Measurements from ENCODE around the gene SRRM2. TPM values are rescaled to one million over a fixed set of nuclear protein-coding genes. Genes with fewer than 3 reads are reported as not detected.

SRRM2 gene
- total RNA-seq, 3 donors from 2014 or later, result 537 to 551 (median 548) TPM

GRCh38 chr16:2710711-2711231, 41.7 kb upstream of the SRRM2 start:
- Mint-ChIP-seq H3K4me1 (ENCODE audit: low read depth) (peaks cover 5% of the 10 kb centered on the region), H3K27me3 (ENCODE audit: low read depth) (no peaks in the 10 kb centered on the region), H3K4me3 (no peak overlapping the region), H3K36me3 (ENCODE audit: insufficient read depth) (peaks cover 2% of the 10 kb centered on the region), H3K9me3 (no peaks in the 10 kb centered on the region)
- ATAC-seq (no peak), DNase-seq (no peak)

- Mint-ChIP-seq H3K27me3 (ENCODE audit: low read depth) (no peaks in the 10 kb centered on the region), H3K4me3 (no peak overlapping the region), H3K36me3 (ENCODE audit: insufficient read depth) (peaks cover 2% of the 10 kb centered on the region), H3K9me3 (no peaks in the 10 kb centered on the region), H3K4me1 (ENCODE audit: low read depth) (peaks cover 7% of the 10 kb centered on the region)
- DNase-seq (no peak), ATAC-seq (no peak)
Measured at GRCh38 chr16:2711370-2712062, 40.9 kb upstream of the SRRM2 start.

DNA sequence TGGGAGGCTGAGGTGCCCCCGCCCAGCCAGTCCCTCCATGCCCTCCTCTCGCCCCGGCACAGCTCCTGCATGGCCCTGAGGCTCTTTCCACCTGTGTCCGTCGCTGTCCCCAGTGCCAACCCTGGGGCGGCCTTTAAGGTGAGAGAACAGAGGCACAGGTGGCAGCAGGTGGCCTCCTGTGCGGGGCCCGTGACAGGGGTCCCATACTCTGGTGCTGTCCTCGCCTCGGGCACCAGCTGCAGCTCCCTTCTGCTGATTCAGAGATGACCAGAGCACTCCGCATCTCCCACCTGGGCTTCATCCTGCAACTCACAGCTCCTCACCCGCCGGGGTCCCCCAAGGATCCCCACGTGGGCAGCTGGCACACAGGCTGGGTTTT, 40.4 kb upstream of the SRRM2 start:
- no peaks in the 10 kb centered on the region for H3K27me3 Mint-ChIP-seq (ENCODE audit: low read depth)
- DNase-seq (no peak), ATAC-seq (no peak)
- H3K9me3 Mint-ChIP-seq, result no peaks in the 10 kb centered on the region
- peaks cover 2% of the 10 kb centered on the region for H3K36me3 Mint-ChIP-seq (ENCODE audit: insufficient read depth)
- no peak overlapping the region for H3K4me3 Mint-ChIP-seq
- H3K4me1 Mint-ChIP-seq (ENCODE audit: low read depth), result peaks cover 7% of the 10 kb centered on the region

GRCh38 chr16:2712546-2712945, 39.9 kb upstream of the SRRM2 start:
- Mint-ChIP-seq H3K4me1 (ENCODE audit: low read depth) (peaks cover 7% of the 10 kb centered on the region), H3K27me3 (ENCODE audit: low read depth) (no peaks in the 10 kb centered on the region), H3K9me3 (no peaks in the 10 kb centered on the region), H3K4me3 (no peak overlapping the region), H3K36me3 (ENCODE audit: insufficient read depth) (peaks cover 2% of the 10 kb centered on the region)
- ATAC-seq, result no peak
- no peak for DNase-seq

DNA sequence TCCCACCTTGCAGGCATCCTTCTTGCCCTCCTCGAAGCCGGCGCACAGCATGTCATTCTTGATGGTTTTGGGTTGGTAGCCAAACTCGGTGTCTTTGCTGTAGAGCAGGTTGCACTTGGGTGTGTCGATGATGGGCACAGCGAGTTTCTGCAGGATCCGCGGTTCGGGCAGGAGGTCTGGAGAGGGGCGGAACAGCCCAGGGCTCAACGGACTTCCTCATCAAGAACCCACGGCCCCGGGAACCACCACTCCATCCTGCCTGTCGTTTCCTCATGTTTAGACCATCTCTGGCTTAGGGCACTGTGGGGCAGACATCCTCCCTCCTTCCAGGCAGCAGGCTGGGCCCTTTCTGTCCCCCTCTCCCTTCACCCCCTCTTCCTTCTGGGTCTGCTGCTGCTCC, 38.9 kb upstream of the SRRM2 start:
- no peak for DNase-seq
- Mint-ChIP-seq H3K9me3 (no peaks in the 10 kb centered on the region), H3K27me3 (ENCODE audit: low read depth) (no peaks in the 10 kb centered on the region), H3K36me3 (ENCODE audit: insufficient read depth) (no peaks in the 10 kb centered on the region), H3K4me1 (ENCODE audit: low read depth) (peaks cover 7% of the 10 kb centered on the region), H3K4me3 (no peak overlapping the region)
- no peak for ATAC-seq

GRCh38 chr16:2713985-2714774, 38.3 kb upstream of the SRRM2 start:
- peaks cover 7% of the 10 kb centered on the region for H3K4me1 Mint-ChIP-seq (ENCODE audit: low read depth)
- ATAC-seq (no peak), DNase-seq (no peak)
- no peaks in the 10 kb centered on the region for H3K36me3 Mint-ChIP-seq (ENCODE audit: insufficient read depth)
- H3K27me3 Mint-ChIP-seq (ENCODE audit: low read depth), result no peaks in the 10 kb centered on the region
- no peak overlapping the region for H3K4me3 Mint-ChIP-seq
- H3K9me3 Mint-ChIP-seq, result no peaks in the 10 kb centered on the region

DNA sequence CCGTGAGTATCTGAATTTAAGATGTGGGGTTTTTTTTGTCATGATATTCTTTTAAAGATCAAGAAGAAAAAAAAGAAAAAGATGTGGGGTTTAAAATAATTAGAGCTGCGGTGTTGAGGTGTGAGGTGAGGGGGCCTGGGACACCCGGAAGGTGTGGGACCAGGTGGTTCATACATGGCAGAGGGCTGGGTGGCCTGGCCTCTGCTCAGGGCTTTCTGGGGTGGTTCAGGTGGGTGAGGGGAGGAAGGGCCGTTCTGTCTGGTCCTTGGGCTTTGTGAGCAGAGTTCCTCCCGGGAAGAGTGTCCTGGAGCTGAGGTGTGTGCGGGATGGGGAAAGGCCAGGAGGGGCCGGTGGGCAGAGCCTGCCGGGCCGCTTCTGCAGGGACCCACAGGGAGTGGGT, 37.4 kb upstream of the SRRM2 start:
- H3K9me3 Mint-ChIP-seq, result no peaks in the 10 kb centered on the region
- no peaks in the 10 kb centered on the region for H3K36me3 Mint-ChIP-seq (ENCODE audit: insufficient read depth)
- H3K4me3 Mint-ChIP-seq, result no peak overlapping the region
- H3K27me3 Mint-ChIP-seq (ENCODE audit: low read depth), result no peaks in the 10 kb centered on the region
- H3K4me1 Mint-ChIP-seq (ENCODE audit: low read depth), result peaks cover 7% of the 10 kb centered on the region
- ATAC-seq (no peak), DNase-seq (no peak)

DNA sequence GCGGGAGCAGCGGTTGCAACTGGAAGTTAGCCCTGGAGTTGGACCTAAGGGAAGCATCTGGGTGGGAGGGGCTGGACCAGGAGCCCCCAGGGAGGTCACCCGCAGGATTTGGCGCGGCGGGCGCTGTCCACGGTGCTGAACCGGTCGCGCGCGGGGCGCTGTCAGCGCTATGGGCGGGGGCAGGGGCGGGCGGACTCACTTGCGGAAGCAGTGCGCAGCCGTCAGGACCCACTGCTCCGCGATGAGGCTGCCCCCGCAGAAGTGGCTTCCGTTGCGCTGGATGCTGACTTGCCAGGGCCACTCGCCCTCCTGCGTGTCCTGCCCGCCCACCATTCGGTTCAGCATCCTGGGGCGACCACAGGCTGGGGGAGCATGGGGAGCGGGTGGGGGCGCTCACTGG, 36.9 kb upstream of the SRRM2 start:
- H3K4me3 Mint-ChIP-seq, result no peak overlapping the region
- ATAC-seq, result peak; percentile 89 to 92
- H3K4me1 Mint-ChIP-seq (ENCODE audit: low read depth), result peaks cover 7% of the 10 kb centered on the region
- no peaks in the 10 kb centered on the region for H3K9me3 Mint-ChIP-seq
- peak; percentile 79 for DNase-seq
- H3K27me3 Mint-ChIP-seq (ENCODE audit: low read depth), result no peaks in the 10 kb centered on the region
- H3K36me3 Mint-ChIP-seq (ENCODE audit: insufficient read depth), result no peaks in the 10 kb centered on the region

DNA sequence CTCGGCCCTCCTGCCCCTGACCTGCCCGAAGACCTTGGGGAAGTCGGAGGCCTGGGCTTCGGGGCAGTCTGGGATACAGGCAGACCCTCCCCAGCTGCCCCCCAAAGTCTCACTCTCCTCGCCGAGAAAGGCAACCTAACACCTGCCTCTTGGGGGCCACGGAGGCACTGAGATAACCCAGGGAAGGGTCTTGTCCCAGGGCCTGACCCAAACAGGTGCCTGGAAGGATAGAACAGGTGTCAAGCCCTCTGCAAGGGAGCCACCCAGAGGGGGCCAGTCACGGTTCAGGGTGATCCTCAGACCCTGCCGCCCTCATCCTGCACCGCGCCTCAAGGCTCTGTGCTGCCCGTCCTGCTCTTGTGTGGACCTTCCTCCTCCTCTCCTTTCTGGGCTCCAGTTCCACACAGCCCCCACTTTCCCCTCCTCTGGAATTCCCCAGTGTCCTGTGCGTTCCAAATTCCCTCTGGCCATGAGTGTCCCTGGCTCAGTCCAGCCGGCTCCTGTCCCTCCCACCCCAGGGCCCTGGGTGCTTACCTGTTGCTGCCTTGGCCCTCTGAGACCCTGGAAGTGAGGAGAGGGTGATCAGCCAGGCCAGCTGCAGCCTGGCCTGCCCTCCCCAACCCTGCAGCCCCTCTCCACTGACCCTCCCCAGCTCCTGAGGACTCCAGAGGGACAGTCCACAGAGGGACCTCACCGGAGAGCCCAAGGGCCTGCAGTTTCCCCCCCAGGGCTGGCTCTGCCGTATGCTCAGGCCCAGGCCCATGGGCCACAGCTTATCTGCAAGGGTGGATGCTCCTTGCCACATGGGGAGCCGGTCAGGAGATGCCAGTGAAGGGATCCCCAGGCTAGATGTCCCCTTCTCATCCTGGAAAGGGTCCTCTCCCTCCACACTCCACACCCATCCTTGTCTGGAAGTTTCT, 36.2 kb upstream of the SRRM2 start:
- Mint-ChIP-seq H3K27me3 (ENCODE audit: low read depth) (no peaks in the 10 kb centered on the region), H3K4me3 (peak overlapping the region; percentile 31)

GRCh38 chr16:2716948-2717347, 35.5 kb upstream of the SRRM2 start:
- Mint-ChIP-seq H3K36me3 (ENCODE audit: insufficient read depth) (no peaks in the 10 kb centered on the region), H3K27me3 (ENCODE audit: low read depth) (no peaks in the 10 kb centered on the region), H3K4me1 (ENCODE audit: low read depth) (peaks cover 7% of the 10 kb centered on the region), H3K4me3 (no peak overlapping the region), H3K9me3 (no peaks in the 10 kb centered on the region)
- DNase-seq (no peak), ATAC-seq (no peak)

More for the DNA sequence above, 36.2 kb upstream of the SRRM2 start:
- peaks cover 7% of the 10 kb centered on the region for H3K4me1 Mint-ChIP-seq (ENCODE audit: low read depth)
- no peaks in the 10 kb centered on the region for H3K9me3 Mint-ChIP-seq
- ATAC-seq, result no peak
- H3K36me3 Mint-ChIP-seq (ENCODE audit: insufficient read depth), result no peaks in the 10 kb centered on the region
- DNase-seq, result no peak

DNA sequence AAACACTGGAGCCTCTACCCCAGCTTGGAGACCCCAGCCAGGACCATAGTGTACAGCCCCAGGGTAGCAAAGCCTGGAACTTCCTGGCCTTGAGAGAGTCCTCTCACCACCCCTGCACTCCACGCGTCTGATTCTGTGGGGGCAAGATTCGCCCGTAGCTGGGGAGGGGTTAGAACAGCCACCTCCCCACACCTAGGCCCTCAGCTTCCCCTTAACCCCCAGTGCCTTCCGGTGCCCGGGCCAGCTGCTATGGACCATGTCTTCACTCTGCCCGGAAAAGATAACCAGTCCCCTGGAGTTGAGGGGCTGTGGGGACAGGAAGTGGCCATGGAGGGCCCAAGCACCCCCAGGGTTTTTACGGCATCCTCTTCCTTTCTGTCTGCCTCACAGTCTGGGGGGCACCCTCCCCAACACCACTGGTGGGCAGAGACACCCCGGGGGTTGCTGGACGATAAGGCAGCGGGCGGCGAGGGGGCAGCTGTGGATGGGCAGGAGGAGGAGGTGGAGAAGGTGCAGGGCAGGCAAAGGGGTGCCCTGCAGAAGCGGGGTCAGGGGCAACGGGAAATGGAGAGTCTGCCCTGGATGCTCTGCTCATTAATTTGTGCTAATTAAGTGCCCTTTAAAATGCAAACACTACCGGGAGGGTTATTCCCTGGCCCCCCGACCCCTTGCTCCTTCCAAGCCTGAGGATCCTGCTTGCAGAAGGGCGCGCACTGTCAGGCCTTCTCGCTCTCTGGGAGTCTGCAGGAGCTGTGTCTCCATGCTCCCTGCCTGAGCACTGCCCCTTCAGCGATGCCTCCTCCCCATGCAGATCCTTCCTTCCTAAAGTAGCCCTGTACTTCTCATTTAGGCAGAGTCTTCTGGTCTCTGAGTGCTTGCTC, 34.8 kb upstream of the SRRM2 start:
- Mint-ChIP-seq H3K27me3 (ENCODE audit: low read depth) (no peaks in the 10 kb centered on the region), H3K4me3 (no peak overlapping the region), H3K36me3 (ENCODE audit: insufficient read depth) (no peaks in the 10 kb centered on the region), H3K4me1 (ENCODE audit: low read depth) (peaks cover 7% of the 10 kb centered on the region), H3K9me3 (no peaks in the 10 kb centered on the region)
- ATAC-seq (no peak), DNase-seq (no peak)

DNA sequence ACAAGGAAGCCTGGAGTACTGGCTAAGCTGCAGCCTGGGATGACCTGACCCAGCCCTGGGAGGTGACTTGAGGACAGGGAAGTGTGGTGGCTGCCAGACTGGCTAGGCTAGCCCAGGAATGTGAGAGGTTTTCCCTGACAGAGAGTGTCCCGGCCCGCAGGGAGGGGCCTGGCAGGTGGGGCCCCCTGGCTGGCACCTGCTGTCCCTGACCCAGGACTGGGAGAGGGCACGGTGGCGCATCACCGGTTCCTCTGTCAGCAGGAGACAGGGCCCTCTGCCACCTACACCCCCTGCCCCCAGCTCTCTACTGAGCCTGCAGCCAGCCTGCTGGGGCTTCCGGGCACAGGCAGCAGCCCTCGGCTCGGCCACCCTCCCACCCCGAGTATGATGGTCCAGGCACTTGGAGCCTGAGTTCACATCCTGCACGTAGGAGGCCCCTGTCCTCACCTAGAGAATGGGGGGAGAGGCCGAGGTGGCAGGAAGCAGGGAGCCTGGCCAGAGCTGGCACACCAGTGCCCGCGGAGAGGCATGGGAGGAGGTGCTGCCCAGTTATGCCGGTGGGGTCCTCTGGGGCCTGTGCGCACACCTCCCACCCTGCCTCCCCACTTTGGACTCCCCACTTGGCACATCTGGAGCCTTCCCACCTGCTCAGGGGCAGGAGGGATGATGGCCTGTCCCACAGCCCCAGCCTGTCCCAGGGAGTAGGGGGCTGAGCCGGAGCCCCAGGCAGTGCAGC, 32.9 kb upstream of the SRRM2 start:
- ATAC-seq (no peak), DNase-seq (no peak)
- Mint-ChIP-seq H3K36me3 (ENCODE audit: insufficient read depth) (no peaks in the 10 kb centered on the region), H3K9me3 (no peaks in the 10 kb centered on the region), H3K4me3 (no peak overlapping the region), H3K27me3 (ENCODE audit: low read depth) (peaks cover 5% of the 10 kb centered on the region), H3K4me1 (ENCODE audit: low read depth) (peaks cover 7% of the 10 kb centered on the region)

- Mint-ChIP-seq H3K4me1 (ENCODE audit: low read depth) (peaks cover 4% of the 10 kb centered on the region), H3K4me3 (peak within 1 kb of the TSS; percentile 78), H3K27me3 (ENCODE audit: low read depth) (peaks cover 7% of the 10 kb centered on the region), H3K36me3 (ENCODE audit: insufficient read depth) (no peaks in the 10 kb centered on the region), H3K9me3 (no peaks in the 10 kb centered on the region)
- DNase-seq, result no peak
- ATAC-seq, result no peak
Measured at GRCh38 chr16:2720064-2720457, 32.4 kb upstream of the SRRM2 start, which contains the start of gene PRSS27. Gene PRSS27 (minus strand): TSS chr16:2720224. CDS start chr16:2720160, 64 bp downstream.
